Retinal pigment epithelial cell (primary cell): Measurements from ENCODE around the gene SPINT1.

ENCODE experiments used
- DNase-seq: peaks from one replicate; pipeline ENCODE4 v3.0.0-alpha.2; 2010; ENCODE audit warnings: low read depth
- H3K4me3 ChIP-seq: 2 replicates; pipeline ENCODE4 v1.5.1; 2011; ENCODE audit warnings: mild to moderate bottlenecking, low read length, control low read depth, moderate library complexity
- TF ChIP-seq, protein P1 (sequence below): conservative IDR thresholded peaks from 2 replicates; pipeline ENCODE4 v1.5.1; 2011; ENCODE audit warnings: low read depth, low read length, control low read depth, inconsistent platforms

The SPINT1 gene

DNA sequence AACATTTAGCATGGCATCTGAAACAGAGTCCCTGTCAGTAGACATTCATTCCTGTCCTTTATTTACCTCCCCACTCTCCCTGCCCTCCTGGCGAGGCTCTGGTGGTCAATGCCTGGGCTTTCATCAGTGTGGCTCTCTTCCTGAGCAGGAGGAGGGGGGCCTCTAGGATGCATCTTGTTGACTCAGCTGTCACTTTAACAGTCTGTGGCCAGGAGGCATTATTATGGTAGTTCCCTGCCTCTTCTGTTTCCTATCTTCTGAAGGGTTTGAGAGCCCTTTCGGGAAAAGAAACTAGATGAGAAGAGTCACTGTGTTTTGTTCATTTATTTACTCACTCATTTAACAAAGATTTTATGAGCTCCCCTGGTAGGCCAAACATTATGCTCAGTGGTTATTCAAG is 13.0 kb upstream of the SPINT1 start:
- TF ChIP-seq, protein P1, sequence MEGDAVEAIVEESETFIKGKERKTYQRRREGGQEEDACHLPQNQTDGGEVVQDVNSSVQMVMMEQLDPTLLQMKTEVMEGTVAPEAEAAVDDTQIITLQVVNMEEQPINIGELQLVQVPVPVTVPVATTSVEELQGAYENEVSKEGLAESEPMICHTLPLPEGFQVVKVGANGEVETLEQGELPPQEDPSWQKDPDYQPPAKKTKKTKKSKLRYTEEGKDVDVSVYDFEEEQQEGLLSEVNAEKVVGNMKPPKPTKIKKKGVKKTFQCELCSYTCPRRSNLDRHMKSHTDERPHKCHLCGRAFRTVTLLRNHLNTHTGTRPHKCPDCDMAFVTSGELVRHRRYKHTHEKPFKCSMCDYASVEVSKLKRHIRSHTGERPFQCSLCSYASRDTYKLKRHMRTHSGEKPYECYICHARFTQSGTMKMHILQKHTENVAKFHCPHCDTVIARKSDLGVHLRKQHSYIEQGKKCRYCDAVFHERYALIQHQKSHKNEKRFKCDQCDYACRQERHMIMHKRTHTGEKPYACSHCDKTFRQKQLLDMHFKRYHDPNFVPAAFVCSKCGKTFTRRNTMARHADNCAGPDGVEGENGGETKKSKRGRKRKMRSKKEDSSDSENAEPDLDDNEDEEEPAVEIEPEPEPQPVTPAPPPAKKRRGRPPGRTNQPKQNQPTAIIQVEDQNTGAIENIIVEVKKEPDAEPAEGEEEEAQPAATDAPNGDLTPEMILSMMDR, result no peak
- no peak overlapping the region for H3K4me3 ChIP-seq
- DNase-seq, result no peak

- DNase-seq, result no peak
- no peak overlapping the region for H3K4me3 ChIP-seq
- TF ChIP-seq, protein P1, result no peak
Measured at GRCh38 chr15:40831861-40832260, 12.0 kb upstream of the SPINT1 start.

DNA sequence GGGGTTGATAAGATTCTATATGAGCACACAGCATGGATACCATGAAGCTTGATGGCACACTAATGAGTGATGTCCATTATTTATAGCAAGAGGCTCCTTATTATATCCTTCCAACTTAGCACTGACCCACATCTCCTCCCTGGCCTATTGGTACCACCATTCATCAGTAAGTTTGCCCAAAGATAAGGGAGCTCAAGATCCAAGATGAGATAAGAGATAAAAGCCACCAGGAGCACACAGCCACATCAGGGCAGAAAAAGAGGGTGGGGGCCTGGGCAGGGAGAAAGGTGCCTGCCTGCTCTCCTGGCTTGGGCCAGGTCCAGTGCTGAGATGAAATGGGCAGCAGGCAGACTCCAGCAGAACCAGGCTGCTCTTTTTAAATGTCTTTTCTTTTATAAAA is 10.9 kb upstream of the SPINT1 start:
- no peak overlapping the region for H3K4me3 ChIP-seq
- TF ChIP-seq, protein P1, result no peak
- no peak for DNase-seq

DNA sequence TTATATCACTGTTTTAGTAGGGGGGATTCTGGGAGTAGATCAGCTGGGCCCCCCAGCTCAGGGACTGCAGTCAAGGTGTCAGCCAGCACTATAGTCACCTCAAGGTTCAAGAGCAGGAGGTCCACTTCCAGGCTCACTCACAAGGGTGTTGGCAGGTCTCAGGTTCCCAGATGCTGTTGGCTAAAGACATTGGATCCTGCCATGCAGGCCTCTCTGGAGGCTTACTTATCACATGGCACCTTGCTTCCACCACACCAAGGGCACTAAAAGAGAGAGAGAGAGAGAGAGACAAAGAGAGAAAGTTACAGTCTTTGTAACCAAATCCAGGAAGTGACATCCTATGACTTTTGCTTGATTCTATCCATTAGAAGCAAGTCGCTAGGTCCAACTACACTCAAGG is 7.8 kb upstream of the SPINT1 start:
- TF ChIP-seq, protein P1, result no peak
- DNase-seq, result no peak
- H3K4me3 ChIP-seq, result no peak overlapping the region

DNA sequence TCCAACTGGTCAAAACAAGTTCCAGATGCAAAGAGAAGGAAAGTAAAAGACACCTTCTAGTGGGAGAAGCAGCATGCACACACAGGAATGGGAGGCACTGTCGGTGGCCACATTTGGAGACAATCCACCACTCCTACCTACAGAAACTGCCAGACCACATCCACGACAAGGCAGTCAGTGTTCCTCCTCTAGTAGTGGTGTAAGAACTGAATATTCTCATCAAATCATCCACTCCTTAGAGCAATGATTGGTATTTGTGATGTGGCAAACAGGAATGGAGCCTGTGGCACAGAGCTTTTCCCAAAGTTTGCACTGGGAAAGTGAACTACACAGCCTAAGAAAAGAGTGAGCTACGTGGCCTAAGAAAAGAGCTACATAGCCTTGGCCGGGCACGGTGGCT is 5.1 kb upstream of the SPINT1 start:
- DNase-seq, result no peak
- no peak overlapping the region for H3K4me3 ChIP-seq
- TF ChIP-seq, protein P1, result no peak

GRCh38 chr15:40841741-40842140 is 2.1 kb upstream of the SPINT1 start:
- no peak overlapping the region for H3K4me3 ChIP-seq
- DNase-seq, result no peak
- TF ChIP-seq, protein P1, result no peak

DNA sequence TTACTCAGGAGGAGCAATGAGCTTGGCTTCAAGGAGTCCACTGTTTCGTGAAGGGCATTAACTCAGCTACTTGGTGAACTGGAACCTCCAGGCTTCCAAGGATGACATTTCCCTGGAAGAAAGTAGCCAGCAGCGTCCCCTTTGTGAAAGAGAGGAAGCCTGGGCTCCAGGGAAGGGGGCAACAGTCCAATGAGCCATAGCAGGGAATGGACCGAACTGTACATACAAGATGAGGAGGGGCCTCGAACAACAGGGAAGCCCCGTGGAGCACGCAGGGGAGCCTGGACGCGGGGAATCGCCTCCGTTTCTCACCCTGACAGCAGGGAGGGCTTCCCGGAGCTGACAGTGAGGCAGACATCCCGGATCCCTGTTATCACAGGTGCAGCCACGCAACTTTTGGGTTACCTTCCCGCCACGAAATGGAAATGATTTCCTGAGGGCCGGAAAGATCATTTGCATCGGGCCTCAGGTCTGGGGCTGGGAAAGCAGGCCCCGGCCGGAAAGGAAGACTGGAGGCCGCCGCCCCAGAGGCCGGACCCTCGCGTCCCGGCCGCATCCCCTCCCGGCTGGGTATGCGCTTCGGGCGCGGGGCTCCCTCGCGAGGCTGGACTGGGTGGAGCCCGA is 475 bp upstream of the SPINT1 start:
- no peak for DNase-seq
- peak overlapping the region; percentile 31 for H3K4me3 ChIP-seq
- TF ChIP-seq, protein P1, result no peak
